Kidney (tissue), 14 donors: Measurements from ENCODE around the gene BCAN. TPM values are rescaled to one million over a fixed set of nuclear protein-coding genes. Genes with fewer than 3 reads are reported as not detected.

Experiments
- DNase-seq, 5 donors: peaks; one replicate each; pipeline ENCODE4 v3.0.0-alpha.2; 2013 to 2020
- FAIRE-seq: peaks from 2 replicates; lab custom pipeline; 2012; peaks lifted over from hg19 to GRCh38; lab: Jason Lieb, UNC
- H3K27ac ChIP-seq, 2 donors: one replicate each; pipeline ENCODE4 v1.7.0; 2013; ENCODE audit warnings: low read depth in 2 of 2, low read length in 2 of 2, inconsistent platforms in 1 of 2
- H3K27me3 ChIP-seq: one replicate; pipeline ENCODE4 v1.7.1; 2013; ENCODE audit warnings: low read length, inconsistent platforms; ENCODE audit not compliant: control insufficient read depth, insufficient read depth
- H3K36me3 ChIP-seq, 3 donors: one replicate each; pipeline versions ENCODE4 v1.7.0 to v1.7.1; 2013; ENCODE audit warnings: low read length in 3 of 3, control low read depth in 1 of 3, inconsistent platforms in 1 of 3; ENCODE audit not compliant: insufficient read depth in 3 of 3, control insufficient read depth in 2 of 3
- H3K4me1 ChIP-seq, 3 donors: one replicate each; pipeline versions ENCODE4 v1.7.0 to v1.7.1; 2013; ENCODE audit warnings: low read length in 3 of 3, inconsistent platforms in 1 of 3, low read depth in 1 of 3; ENCODE audit not compliant: control insufficient read depth in 2 of 3, insufficient read depth in 2 of 3
- H3K4me3 ChIP-seq, 3 donors: one replicate each; pipeline versions ENCODE4 v1.7.0 to v1.8.1; 2013; ENCODE audit warnings: low read length in 3 of 3, control low read depth in 1 of 3, inconsistent platforms in 1 of 3
- H3K9ac ChIP-seq, 3 donors: one replicate each; pipeline versions ENCODE4 v1.7.0 to v1.7.1; 2013; ENCODE audit warnings: low read length in 3 of 3, control low read depth in 1 of 3, inconsistent platforms in 1 of 3
- H3K9me3 ChIP-seq, 3 donors: one replicate each; pipeline versions ENCODE4 v1.7.0 to v1.7.1; 2013; ENCODE audit warnings: low read length in 3 of 3, control low read depth in 1 of 3, inconsistent platforms in 1 of 3; ENCODE audit not compliant: control insufficient read depth in 2 of 3, insufficient read depth in 1 of 3
- CTCF ChIP-seq: IDR thresholded peaks from 3 replicates; pipeline ENCODE4 v1.5.1; 2012; ENCODE audit warnings: mild to moderate bottlenecking, moderate library complexity, borderline replicate concordance; ENCODE audit not compliant: insufficient read depth; ENCODE audit errors: extremely low read depth
- intact Hi-C: fragments of 100-400 bp; cut with DNase I; formaldehyde crosslinking; loops from one replicate; pipeline ENCODE4 v1.11.1; 2022
- polyA plus RNA-seq: library from polyadenylated mRNA; stranded (reverse); fragments of 350-450 nt; fragmentation: Illumina TruSeq; extraction: RNeasy Lipid Tissue Mini Kit (QIAGEN cat#74804); gene quantifications from one replicate; pipeline ENCODE4 v1.2.3, GENCODE V29; 2014; ENCODE audit warnings: low read depth, low replicate concordance; ENCODE audit not compliant: insufficient read depth
- total RNA-seq: library from RNA; stranded (reverse); fragmentation: NEBNext Ultra II Directional; extraction: Animal tissue kit (Norgen Biotek cat#: 25700); gene quantifications from one replicate; pipeline ENCODE4 v1.2.1, GENCODE V29; 2021
- donor health status: control.
- donor health status: control.
- donor health status: control.
- donor health status: control.
- donor health status: control.
- donor health status: DM: yes; HTN: yes; CAD: no.
- donor health status: Normal renal cell carcinoma (clear cell type).

The BCAN gene
- total and polyA plus RNA-seq, 2 donors from 2014 or later, result 0.19 to 0.45 TPM

- FAIRE-seq (no peak), DNase-seq (peak in 1 of 5 donors; percentile 52)
- intact Hi-C loops, result no loop called here
- Histone ChIP-seq H3K4me1 (peaks cover 0 to 17% (median 0%) of the 10 kb centered on the region in 3 donors), H3K27me3 (no peaks in the 10 kb centered on the region), H3K36me3 (peaks cover 0 to 2% (median 0%) of the 10 kb centered on the region in 3 donors), H3K27ac (no peak overlapping the region), H3K4me3 (no peak overlapping the region), H3K9me3 (no peaks in the 10 kb centered on the region), H3K9ac (no peak overlapping the region)
- TF ChIP-seq CTCF, result no peak
Measured at GRCh38 chr1:156670791-156671190, 28.9 kb downstream of the BCAN start.

- Histone ChIP-seq H3K27me3 (no peaks in the 10 kb centered on the region), H3K36me3 (peaks cover 0 to 2% (median 0%) of the 10 kb centered on the region in 3 donors), H3K4me1 (peaks cover 0 to 17% (median 0%) of the 10 kb centered on the region in 3 donors), H3K27ac (no peak overlapping the region), H3K4me3 (no peak overlapping the region), H3K9ac (no peak overlapping the region), H3K9me3 (no peaks in the 10 kb centered on the region)
- FAIRE-seq, result no peak
- no peak for DNase-seq
- intact Hi-C loops, result no loop called here
- TF ChIP-seq CTCF, result no peak
Measured at GRCh38 chr1:156671804-156672203, 29.9 kb downstream of the BCAN start.

GRCh38 chr1:156673387-156674121 lies 31.6 kb downstream of the BCAN start:
- H3K4me1 ChIP-seq, result peaks cover 3 to 16% (median 6%) of the 10 kb centered on the region in 3 donors
- TF ChIP-seq CTCF, result no peak
- FAIRE-seq, result no peak
- H3K9me3 ChIP-seq, result no peaks in the 10 kb centered on the region
- peaks cover 10% of the 10 kb centered on the region for H3K27me3 ChIP-seq
- H3K4me3 ChIP-seq, result no peak overlapping the region
- H3K27ac ChIP-seq, result peak overlapping the region in 1 of 2 donors; percentile 14
- peak in 3 of 5 donors; percentile 61 to 85 (median 70) for DNase-seq
- no peak overlapping the region for H3K9ac ChIP-seq
- intact Hi-C loops, result no loop called here
- H3K36me3 ChIP-seq, result peaks cover 0 to 2% (median 0%) of the 10 kb centered on the region in 3 donors
